Medulla oblongata (tissue), 1 donor: Measurements from ENCODE around the gene ZNF101.
A peak's percentile ranks its signal among the peaks of the same experiment; 100 is the strongest.

Experiments used
- DNase-seq: peaks from one replicate; pipeline ENCODE4 v3.0.0-alpha.2; 2015; ENCODE audit errors: extremely low spot score

The ZNF101 gene

GRCh38 chr19:19668230-19669012 is at the start of gene ZNF101:
Gene ZNF101 (plus strand): TSS chr19:19668839. CDS start chr19:19668964, 125 bp downstream.
- DNase-seq, result peak; percentile 98

DNA sequence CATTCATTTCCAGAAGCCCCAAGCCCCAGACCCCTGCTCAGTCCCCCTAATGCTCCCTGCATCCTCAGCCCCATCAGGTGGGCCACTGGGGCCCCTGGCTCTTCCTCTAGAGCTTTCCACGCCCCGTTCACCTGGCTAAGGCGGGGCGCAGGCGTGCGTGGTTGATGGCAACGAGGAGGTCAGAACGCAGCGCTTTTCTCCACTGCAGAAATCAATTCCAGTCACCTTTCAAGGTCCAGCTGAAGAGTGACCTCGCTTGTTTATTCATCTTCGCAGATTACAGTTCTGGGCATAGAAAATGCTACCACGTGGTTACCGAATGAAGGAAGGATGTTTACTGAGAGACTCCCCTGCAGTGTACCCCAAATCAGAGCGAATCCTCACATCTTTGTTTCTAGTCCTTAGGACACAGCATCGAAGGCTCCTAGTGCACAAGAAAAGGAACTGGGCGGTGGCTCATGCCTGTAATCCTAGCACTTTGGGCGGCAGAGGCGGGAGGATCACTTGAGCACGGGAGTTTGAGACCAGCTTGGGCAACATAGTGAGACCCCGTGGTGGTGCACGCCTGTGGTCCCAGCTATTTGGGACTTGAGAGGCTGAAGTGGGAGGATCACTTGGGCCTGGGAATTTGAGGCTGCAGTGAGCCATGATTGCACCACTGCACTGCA is 49.3 kb upstream of the ZNF101 start:
- DNase-seq, result no peak

- DNase-seq, result no peak
These were observed 48.8 kb upstream of the ZNF101 start for GRCh38 chr19:19619849-19620210.

DNA sequence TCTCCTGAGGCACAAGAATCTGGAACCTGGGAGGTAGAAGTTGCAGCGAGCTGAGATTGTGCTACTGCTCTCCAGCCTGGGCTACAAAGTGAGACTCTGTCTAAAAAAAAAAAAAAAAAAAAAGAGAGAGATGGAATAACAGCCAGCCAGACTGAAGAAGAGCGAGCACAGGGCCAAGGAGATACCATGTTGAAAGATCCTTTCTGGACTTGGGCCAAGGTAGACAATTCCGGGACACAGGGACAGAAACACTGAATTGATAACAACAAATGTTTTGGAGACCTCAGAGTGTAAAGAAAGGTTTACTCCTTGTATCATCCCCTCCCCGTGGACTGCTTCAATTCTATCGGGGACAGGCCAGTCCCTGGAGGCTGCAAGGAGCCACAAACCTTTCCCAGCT is 45.3 kb upstream of the ZNF101 start:
- no peak for DNase-seq

DNA sequence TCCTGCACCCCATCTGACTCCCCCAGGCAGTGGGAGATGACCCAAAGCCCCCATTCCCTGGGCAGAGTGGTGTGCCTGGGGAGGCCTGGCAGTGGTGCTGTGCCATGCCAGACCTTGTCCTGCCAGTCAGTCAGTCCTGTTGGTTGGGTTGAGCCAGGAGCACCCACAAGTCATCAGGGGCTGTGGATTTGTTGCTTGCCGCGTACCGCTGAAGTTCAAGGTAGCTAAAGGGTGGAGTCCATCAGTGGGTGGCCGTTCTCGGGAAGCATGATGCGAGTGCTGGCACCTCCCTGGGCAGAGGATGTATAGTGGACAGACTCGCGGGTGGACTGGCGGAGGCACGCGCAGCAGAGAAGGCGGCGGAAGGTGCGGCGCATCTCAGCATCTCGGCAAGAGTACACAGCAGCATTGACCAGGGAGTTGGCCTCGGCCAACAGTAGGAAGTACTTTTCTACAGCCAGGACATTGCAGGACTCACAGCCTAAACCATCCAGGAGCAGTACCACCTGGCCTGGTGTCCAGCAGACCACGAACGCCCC is 44.5 kb upstream of the ZNF101 start:
- DNase-seq, result no peak

DNA sequence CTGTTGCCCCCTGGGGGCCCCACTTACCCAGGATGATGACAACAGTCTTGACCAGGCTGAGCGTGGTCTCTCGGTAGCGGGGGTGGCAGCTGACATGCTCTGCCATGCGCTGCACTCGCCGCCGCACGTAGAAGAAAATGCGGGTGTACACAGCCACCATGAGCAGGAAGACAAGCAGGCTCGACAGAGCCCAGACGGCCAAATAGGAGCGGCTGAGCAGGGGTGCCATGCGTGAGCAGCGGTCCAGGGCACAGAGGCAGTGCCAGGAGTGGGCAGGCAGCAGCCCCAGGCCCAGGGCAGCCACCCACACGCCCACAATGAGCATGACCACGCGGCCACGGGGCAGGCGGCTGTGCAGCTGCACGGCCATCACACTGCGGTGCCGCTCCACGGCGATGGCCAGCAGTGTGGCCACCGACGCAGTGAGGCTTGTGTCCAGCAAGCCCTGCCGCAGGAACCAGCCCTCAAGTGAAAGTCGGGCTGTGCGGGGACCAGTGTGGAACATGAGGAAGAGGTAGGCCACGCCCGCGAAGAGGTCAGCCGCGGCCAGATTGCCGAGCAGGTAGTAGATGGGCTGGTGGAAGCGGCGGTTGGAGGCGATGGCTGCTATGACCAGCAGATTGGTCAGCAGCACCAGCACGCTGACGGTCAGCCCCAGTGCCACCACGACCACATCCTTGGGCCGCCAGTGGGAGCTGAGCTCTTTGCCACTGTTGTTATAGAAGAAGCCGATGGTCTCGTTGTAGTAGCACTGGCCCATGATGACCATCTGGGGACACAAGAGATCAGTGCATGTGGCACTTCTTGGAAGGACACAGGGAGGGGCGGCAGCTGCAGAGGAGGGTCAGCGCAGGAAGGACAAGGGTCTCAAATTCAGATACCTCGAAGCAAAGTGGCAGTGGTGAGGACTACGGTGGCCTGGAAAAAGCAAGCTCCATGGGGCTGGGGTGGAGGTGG is 41.8 kb upstream of the ZNF101 start:
- no peak for DNase-seq

- no peak for DNase-seq
These were observed 40.8 kb upstream of the ZNF101 start, which contains the start of gene LPAR2 for GRCh38 chr19:19627621-19628500. Gene LPAR2 (minus strand): TSS chr19:19628220. CDS start chr19:19627275, 945 bp downstream.

DNA sequence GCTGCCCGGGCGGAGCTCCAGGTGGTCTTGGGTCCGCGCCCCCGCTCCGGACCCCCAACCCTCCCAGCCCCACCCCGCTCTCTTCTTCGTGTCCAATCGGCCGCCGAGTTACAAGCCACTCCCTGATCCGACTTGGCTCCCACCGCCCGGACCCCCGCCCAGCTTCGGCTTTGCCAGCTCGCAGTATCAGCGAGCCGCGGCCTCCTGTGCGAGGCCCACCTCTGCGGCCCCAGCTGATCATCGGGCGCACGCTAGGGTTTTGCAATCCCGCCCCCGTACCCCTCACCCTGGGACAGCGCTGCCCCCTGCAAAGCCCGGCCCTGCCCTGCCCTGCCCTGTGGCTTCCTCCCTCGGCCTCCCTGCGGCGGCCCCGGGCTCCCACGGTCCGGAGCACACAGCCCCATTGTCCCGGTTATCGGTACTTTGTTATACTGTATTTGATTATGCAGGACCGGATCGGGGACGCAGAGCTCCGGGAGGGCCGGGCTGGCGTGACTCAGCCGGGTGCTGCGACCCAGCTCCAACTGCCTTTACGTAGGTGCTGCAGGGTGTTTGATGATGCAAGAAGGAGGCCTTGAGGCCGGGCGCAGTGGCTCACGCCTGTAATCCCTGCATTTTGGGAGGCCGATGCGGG is 40.0 kb upstream of the ZNF101 start:
- no peak for DNase-seq

DNA sequence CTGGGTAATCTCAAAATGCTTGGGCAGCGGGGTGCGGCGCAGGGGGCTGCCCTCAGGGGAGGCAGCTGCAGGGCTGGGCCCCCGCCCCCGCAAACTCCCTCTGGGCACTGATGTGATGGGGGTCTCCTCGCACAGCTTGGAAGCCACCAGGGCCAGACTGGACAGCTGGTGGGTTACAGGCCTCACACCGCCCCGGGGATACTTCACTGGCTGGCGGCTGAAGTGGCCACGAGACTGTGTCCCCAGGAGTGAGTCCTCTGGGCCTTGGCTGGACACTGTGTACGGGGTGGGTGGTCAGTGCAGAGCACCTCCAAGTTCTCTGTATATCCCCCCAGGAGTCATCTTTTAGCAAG is 38.6 kb upstream of the ZNF101 start:
- no peak for DNase-seq

DNA sequence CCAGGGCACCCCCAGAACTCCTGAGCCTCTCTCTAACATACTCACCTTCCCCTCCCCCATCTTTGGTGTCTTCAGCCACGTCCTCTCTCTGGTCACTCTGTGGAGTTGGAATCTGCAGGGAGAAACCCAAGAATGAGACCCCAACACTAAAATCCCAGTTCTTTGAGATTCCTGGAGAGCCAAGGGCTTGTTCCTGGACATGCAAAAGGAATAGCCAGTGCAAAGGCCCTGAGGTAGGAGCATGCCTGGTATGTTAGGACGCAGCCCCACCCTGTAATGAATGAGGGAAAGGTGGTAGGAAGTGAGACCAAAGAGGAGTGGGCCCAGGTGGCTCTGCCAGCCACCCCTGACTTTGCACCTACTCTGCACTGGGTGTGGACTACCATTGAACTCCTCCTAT is 38.2 kb upstream of the ZNF101 start:
- no peak for DNase-seq

DNA sequence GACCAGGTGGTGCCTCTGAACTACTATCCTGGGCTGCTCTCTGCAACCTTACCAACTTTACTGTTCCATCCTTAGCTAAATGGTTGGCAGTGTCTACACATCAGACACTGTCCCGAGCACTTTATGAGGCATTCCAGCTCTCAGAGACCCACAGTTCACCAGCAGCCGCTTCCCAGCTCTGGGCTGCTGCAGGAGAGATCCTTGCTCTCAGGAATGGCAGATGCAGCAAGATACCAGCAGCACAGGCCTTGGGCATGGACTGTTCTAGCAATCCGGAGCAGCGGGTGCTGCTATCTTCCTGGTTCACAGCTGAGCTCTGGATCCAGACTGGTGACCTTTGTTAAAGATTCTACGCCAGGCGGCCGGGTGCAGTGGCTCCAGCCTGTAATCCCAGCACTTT is 37.3 kb upstream of the ZNF101 start:
- no peak for DNase-seq

- DNase-seq, result no peak
These were observed 36.0 kb upstream of the ZNF101 start for GRCh38 chr19:19632661-19633060.

GRCh38 chr19:19633711-19634515 is 34.7 kb upstream of the ZNF101 start:
- no peak for DNase-seq

DNA sequence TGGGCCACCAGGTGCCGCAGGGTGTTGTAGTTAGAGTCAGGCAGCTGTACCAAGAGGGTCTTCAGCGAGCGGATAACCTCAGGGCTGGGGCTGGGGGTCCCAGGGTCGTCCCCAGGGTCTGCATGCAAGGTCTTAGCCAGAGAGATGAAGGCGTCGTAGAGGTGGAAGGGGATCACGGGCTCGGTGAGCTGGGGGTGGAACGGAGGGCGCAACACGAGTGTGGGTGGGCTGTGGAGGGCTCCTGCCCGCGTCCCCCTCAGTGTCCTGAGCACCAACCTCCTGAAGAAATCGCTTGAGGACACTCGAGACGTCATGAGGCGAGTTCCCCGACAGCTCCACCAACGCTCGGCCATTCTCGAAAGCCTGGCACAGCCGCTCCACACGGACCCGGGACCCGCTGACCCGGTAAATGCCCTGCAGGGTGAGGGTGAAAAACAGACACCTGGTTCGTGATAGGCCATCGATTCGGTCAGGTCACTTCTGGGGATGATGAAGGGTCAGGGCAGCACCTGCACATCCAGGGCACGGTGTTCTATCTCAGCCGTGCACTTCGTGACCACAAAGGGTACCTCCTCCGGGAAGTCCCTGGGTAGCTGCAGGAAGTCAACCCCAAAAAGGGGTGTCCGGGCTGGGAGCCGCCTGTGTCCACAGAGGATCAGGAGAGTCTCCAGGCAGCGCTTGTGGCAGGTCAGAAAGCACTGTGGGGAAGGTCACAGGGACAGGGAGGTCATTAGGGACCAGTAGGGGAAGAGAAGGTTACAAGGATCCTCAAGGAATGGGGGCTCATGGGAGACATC is 33.9 kb upstream of the ZNF101 start:
- DNase-seq, result no peak

DNA sequence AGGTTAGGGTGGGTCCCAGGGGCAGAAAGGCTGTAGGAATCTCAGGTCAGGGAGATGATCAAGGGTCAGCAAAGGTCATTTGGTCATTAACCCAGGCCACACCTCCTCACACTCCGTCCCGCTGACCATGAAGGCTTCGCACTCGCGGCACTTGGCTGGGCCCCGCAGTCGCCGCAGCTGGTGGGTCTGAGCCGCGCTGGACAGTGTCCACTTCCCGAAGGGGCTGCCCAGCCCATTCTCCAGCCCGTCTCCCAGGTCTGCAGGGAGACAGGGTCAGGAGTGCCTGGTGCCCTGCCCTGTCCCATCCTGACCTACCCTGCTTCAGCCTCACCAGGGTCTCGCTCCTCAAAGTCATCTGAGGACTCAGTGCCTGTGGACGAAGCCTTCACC is 33.3 kb upstream of the ZNF101 start:
- DNase-seq, result no peak

- DNase-seq, result no peak
These were observed 32.0 kb upstream of the ZNF101 start for GRCh38 chr19:19636573-19637185.

DNA sequence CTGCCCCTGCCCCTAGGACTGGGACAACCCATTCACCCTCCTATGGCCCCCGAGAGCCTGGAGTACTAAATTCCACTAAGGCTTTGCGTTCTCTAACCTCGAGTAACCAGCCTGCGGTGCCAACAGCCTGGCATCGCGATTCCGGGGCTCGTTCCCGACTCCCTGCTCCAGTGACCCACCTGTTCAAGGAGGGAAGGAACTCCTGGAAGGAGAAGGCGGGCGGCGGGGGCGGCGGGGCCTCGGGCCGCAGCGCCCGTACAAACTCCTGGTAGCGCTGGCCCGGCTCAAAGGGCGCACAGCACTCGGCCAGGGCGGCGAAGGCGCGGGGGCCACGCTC is 31.5 kb upstream of the ZNF101 start:
- DNase-seq, result no peak

GRCh38 chr19:19637523-19638251 is 31.0 kb upstream of the ZNF101 start:
- DNase-seq, result no peak
